HEK293T (cell line): ENCODE measurements around the gene SINHCAF.

ENCODE experiments used
- CTCF ChIA-PET: fragments of 350-600 bp; formaldehyde crosslinking; extraction: SDS; loops from one replicate; lab custom pipeline; 2021; ENCODE audit warnings: antibody characterized with exemption, inconsistent platforms; lab: Yijun Ruan, JAX
- POLR2A ChIA-PET: fragments of 350-600 bp; formaldehyde crosslinking; extraction: SDS; loops from one replicate; lab custom pipeline; 2020; ENCODE audit warnings: antibody characterized with exemption, inconsistent platforms; lab: Yijun Ruan, JAX
- DNase-seq: peaks from one replicate; pipeline ENCODE4 v3.0.0; 2012; ENCODE audit warnings: mixed read lengths; ENCODE audit errors: extremely low spot score
- ARNT ChIP-seq: fragments of 450-650 bp; IDR thresholded peaks from 2 replicates; pipeline ENCODE4 v1.6.1; 2017; ENCODE audit warnings: mild to moderate bottlenecking
- BHLHE40 ChIP-seq: fragments of 450-650 bp; IDR thresholded peaks from 2 replicates; pipeline ENCODE4 v1.6.1; 2016; ENCODE audit warnings: mild to moderate bottlenecking, moderate library complexity, borderline replicate concordance
- CTBP1 ChIP-seq: fragments of 450-650 bp; IDR thresholded peaks from 2 replicates; pipeline ENCODE4 v1.6.1; 2016; ENCODE audit warnings: borderline replicate concordance
- ELF4 ChIP-seq: fragments of 450-650 bp; IDR thresholded peaks from 2 replicates; pipeline ENCODE4 v1.6.1; 2017; ENCODE audit warnings: antibody characterized with exemption
- FOXA1 ChIP-seq: fragments of 450-650 bp; IDR thresholded peaks from 2 replicates; pipeline ENCODE4 v1.6.1; 2016; ENCODE audit warnings: mild to moderate bottlenecking
- FOXK2 ChIP-seq: fragments of 450-650 bp; IDR thresholded peaks from 2 replicates; pipeline ENCODE4 v1.6.1; 2016; ENCODE audit warnings: mild to moderate bottlenecking
- FOXM1 ChIP-seq: fragments of 450-650 bp; IDR thresholded peaks from 2 replicates; pipeline ENCODE4 v1.6.1; 2017; ENCODE audit warnings: mild to moderate bottlenecking, borderline replicate concordance
- HDGF ChIP-seq: fragments of 450-650 bp; IDR thresholded peaks from 2 replicates; pipeline ENCODE4 v1.6.1; 2017; ENCODE audit warnings: antibody characterized with exemption, borderline replicate concordance
- L3MBTL2 ChIP-seq: fragments of 450-650 bp; conservative IDR thresholded peaks from 2 replicates; pipeline ENCODE4 v1.6.1; 2016; ENCODE audit warnings: mild to moderate bottlenecking
- LEF1 ChIP-seq: fragments of 450-650 bp; IDR thresholded peaks from 2 replicates; pipeline ENCODE4 v1.6.1; 2017; ENCODE audit warnings: mild to moderate bottlenecking, borderline replicate concordance
- NFRKB ChIP-seq: fragments of 450-650 bp; IDR thresholded peaks from 2 replicates; pipeline ENCODE4 v1.6.1; 2016; ENCODE audit warnings: mild to moderate bottlenecking, moderate library complexity
- PKNOX1 ChIP-seq: fragments of 450-650 bp; IDR thresholded peaks from 2 replicates; pipeline ENCODE4 v1.6.1; 2016
- SP1 ChIP-seq: fragments of 450-650 bp; IDR thresholded peaks from 2 replicates; pipeline ENCODE4 v1.6.1; 2017
- SUZ12 ChIP-seq: fragments of 450-650 bp; IDR thresholded peaks from 2 replicates; pipeline ENCODE4 v1.6.1; 2016; ENCODE audit warnings: mild to moderate bottlenecking
- TARDBP ChIP-seq: fragments of 450-650 bp; IDR thresholded peaks from 2 replicates; pipeline ENCODE4 v1.6.1; 2016
- ZNF384 ChIP-seq: fragments of 450-650 bp; IDR thresholded peaks from 2 replicates; pipeline ENCODE4 v1.6.1; 2016

Gene SINHCAF

GRCh38 chr12:31297572-31298514, 28.1 kb downstream of the SINHCAF start:
- TF ChIP-seq ZNF384 (no peak), LEF1 (no peak), NFRKB (no peak), PKNOX1 (no peak), TARDBP (no peak), L3MBTL2 (no peak), FOXM1 (no peak), ELF4 (no peak), CTBP1 (no peak), HDGF (no peak), SP1 (no peak), SUZ12 (no peak), ARNT (no peak), FOXA1 (no peak), FOXK2 (no peak), BHLHE40 (no peak)
- DNase-seq: no peak
- CTCF ChIA-PET: interaction anchor here (0.6 kb wide), 1 partner anchor 29 kb away, joined by 3 read pairs; no protein-coding TSS in a partner anchor
- POLR2A ChIA-PET: no interaction called here

DNA sequence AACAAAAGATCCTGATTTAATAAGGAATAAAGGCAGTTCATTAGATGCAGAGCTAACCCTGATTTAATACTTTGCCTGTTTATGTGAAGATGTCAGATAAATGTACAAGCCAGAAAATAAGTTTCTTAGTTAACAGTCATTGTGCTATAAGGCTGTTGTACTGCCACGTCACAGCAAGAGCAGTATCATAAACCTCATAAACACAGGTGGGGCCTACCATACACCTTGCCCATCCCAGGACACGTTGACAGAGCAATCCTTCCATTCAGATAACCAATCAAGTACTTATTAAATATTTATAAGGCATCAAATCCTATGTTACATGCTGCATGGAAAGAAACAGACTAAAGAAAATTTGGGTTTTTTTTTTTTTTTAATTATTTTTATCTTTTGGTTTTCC, 36.5 kb downstream of the SINHCAF start:
- no peak for DNase-seq
- ChIA-PET CTCF (no interaction called here), POLR2A (interaction anchor here (1.2 kb wide), 1 partner anchor 81 kb away, joined by 4 read pairs; no protein-coding TSS in a partner anchor)
- no peak for TF ChIP-seq CTBP1
- no peak for TF ChIP-seq BHLHE40
- TF ChIP-seq LEF1: no peak
- no peak for TF ChIP-seq ELF4
- no peak for TF ChIP-seq FOXA1
- TF ChIP-seq HDGF: no peak
- TF ChIP-seq SUZ12: no peak
- no peak for TF ChIP-seq FOXM1
- TF ChIP-seq L3MBTL2: no peak
- no peak for TF ChIP-seq SP1
- no peak for TF ChIP-seq NFRKB
- TF ChIP-seq TARDBP: no peak

GRCh38 chr12:31288381-31288780, 37.6 kb downstream of the SINHCAF start:
- TF ChIP-seq FOXA1 (no peak), HDGF (no peak), FOXM1 (no peak), NFRKB (no peak), SP1 (no peak), LEF1 (no peak), PKNOX1 (no peak), SUZ12 (no peak), ARNT (no peak), FOXK2 (no peak), ZNF384 (no peak), ELF4 (no peak), BHLHE40 (no peak), CTBP1 (no peak), TARDBP (no peak), L3MBTL2 (no peak)
- ChIA-PET POLR2A (no interaction called here), CTCF (no interaction called here)
- no peak for DNase-seq

- CTCF ChIA-PET: no interaction called here
- TF ChIP-seq FOXM1 (no peak), HDGF (no peak), BHLHE40 (no peak), CTBP1 (no peak), ELF4 (no peak), L3MBTL2 (no peak), FOXK2 (no peak), SUZ12 (no peak), PKNOX1 (no peak), SP1 (no peak), ZNF384 (no peak), NFRKB (no peak), LEF1 (no peak), TARDBP (no peak), FOXA1 (no peak), ARNT (no peak)
- no peak for DNase-seq
- POLR2A ChIA-PET: no interaction called here
Observed at GRCh38 chr12:31280183-31280582, 45.8 kb downstream of the SINHCAF start.

- CTCF ChIA-PET: no interaction called here
- TF ChIP-seq CTBP1: no peak
- TF ChIP-seq LEF1: no peak
- no peak for TF ChIP-seq HDGF
- TF ChIP-seq BHLHE40: no peak
- no peak for TF ChIP-seq FOXM1
- TF ChIP-seq L3MBTL2: no peak
- no peak for TF ChIP-seq FOXA1
- TF ChIP-seq ZNF384: no peak
- TF ChIP-seq FOXK2: no peak
- no peak for DNase-seq
- POLR2A ChIA-PET: no interaction called here
Observed at GRCh38 chr12:31279390-31279924, 46.5 kb downstream of the SINHCAF start.
